ENCODE results near the gene SLU7.

The SLU7 gene

DNA sequence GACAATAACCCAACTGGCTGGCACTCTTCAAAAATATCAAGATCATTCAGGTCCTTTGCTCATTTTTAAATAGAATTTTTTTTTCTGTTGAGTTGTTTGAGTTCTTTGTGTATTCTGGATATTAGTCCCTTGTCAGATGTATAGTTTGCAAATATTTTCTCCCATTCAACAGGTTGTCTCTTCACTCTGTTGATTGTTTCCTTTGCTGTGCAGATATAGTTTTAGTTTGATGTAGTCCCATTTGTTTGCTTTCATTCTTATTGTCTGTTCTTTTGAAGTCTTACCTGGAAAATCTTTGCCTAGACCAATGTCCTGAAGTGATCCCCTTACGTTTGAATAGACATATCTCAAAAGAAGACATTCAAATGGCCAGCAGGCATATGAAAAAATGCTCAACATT, 25.5 kb upstream of the SLU7 start:
- H3K4me3 ChIP-seq (replicated peaks; ENCODE audit: insufficient read depth, low read length) = no peak overlapping the region
- no peak overlapping the region for H3K27ac ChIP-seq (replicated peaks)
- H3K27me3 ChIP-seq (ENCODE audit: insufficient read depth, poor library complexity, severe bottlenecking) = no peaks in the 10 kb centered on the region
- no peak for TF ChIP-seq GABPA (IDR thresholded peaks at IDR 0.05; ENCODE audit: low read depth)
- TF ChIP-seq, protein P1, sequence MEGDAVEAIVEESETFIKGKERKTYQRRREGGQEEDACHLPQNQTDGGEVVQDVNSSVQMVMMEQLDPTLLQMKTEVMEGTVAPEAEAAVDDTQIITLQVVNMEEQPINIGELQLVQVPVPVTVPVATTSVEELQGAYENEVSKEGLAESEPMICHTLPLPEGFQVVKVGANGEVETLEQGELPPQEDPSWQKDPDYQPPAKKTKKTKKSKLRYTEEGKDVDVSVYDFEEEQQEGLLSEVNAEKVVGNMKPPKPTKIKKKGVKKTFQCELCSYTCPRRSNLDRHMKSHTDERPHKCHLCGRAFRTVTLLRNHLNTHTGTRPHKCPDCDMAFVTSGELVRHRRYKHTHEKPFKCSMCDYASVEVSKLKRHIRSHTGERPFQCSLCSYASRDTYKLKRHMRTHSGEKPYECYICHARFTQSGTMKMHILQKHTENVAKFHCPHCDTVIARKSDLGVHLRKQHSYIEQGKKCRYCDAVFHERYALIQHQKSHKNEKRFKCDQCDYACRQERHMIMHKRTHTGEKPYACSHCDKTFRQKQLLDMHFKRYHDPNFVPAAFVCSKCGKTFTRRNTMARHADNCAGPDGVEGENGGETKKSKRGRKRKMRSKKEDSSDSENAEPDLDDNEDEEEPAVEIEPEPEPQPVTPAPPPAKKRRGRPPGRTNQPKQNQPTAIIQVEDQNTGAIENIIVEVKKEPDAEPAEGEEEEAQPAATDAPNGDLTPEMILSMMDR (IDR thresholded peaks at IDR 0.05; ENCODE audit: insufficient read depth, low read length) = no peak
- no peak for TF ChIP-seq POLR2AphosphoS5 (IDR thresholded peaks at IDR 0.05; ENCODE audit: low read depth)
- TF ChIP-seq, protein P2, sequence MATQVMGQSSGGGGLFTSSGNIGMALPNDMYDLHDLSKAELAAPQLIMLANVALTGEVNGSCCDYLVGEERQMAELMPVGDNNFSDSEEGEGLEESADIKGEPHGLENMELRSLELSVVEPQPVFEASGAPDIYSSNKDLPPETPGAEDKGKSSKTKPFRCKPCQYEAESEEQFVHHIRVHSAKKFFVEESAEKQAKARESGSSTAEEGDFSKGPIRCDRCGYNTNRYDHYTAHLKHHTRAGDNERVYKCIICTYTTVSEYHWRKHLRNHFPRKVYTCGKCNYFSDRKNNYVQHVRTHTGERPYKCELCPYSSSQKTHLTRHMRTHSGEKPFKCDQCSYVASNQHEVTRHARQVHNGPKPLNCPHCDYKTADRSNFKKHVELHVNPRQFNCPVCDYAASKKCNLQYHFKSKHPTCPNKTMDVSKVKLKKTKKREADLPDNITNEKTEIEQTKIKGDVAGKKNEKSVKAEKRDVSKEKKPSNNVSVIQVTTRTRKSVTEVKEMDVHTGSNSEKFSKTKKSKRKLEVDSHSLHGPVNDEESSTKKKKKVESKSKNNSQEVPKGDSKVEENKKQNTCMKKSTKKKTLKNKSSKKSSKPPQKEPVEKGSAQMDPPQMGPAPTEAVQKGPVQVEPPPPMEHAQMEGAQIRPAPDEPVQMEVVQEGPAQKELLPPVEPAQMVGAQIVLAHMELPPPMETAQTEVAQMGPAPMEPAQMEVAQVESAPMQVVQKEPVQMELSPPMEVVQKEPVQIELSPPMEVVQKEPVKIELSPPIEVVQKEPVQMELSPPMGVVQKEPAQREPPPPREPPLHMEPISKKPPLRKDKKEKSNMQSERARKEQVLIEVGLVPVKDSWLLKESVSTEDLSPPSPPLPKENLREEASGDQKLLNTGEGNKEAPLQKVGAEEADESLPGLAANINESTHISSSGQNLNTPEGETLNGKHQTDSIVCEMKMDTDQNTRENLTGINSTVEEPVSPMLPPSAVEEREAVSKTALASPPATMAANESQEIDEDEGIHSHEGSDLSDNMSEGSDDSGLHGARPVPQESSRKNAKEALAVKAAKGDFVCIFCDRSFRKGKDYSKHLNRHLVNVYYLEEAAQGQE (IDR thresholded peaks at IDR 0.05; ENCODE audit: insufficient replicate concordance, low read depth) = no peak
- TF ChIP-seq SPI1 (IDR thresholded peaks at IDR 0.05; ENCODE audit: borderline replicate concordance, low read depth) = no peak
- no peak for DNase-seq (ENCODE audit: low read depth in 1 of 2, low spot score in 1 of 2)

DNA sequence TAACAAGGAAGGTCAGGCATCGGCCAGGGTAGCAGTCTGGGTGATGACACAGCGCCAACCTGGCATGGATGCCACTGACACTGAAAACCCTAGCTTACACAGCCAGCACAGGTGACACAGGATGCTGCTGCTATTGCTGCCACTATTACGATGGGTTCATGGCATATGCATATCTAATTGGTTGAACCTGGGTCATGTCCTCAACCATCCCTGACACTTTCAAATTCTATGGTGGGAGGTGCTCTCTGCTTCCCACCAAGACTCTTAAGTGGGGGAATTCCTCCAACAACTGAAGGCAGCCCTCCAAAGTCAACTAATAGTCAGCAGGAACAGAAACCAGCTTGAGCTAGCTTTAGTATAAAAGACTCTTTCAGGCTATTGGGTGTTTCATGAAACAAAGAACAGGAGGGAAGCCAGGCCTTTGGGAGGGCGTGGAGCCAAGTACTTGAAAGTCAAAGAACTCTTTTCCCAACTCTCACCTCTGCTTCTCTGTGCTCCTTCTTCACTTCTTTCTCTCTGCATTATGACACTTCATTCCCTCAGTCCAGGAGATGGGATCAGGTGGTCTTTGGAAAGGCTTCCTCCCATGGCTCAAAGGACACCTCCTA, 24.0 kb upstream of the SLU7 start:
- H3K27ac ChIP-seq (replicated peaks) = no peak overlapping the region
- no peak overlapping the region for H3K4me3 ChIP-seq (replicated peaks; ENCODE audit: insufficient read depth, low read length)
- H3K27me3 ChIP-seq (ENCODE audit: insufficient read depth, poor library complexity, severe bottlenecking) = no peaks in the 10 kb centered on the region
- DNase-seq (ENCODE audit: low read depth in 1 of 2, low spot score in 1 of 2) = no peak
- TF ChIP-seq, protein P2 (IDR thresholded peaks at IDR 0.05; ENCODE audit: insufficient replicate concordance, low read depth) = no peak
- no peak for TF ChIP-seq GABPA (IDR thresholded peaks at IDR 0.05; ENCODE audit: low read depth)
- TF ChIP-seq, protein P1 (IDR thresholded peaks at IDR 0.05; ENCODE audit: insufficient read depth, low read length) = no peak
- TF ChIP-seq POLR2AphosphoS5 (IDR thresholded peaks at IDR 0.05; ENCODE audit: low read depth) = no peak
- no peak for TF ChIP-seq SPI1 (IDR thresholded peaks at IDR 0.05; ENCODE audit: borderline replicate concordance, low read depth)

DNA sequence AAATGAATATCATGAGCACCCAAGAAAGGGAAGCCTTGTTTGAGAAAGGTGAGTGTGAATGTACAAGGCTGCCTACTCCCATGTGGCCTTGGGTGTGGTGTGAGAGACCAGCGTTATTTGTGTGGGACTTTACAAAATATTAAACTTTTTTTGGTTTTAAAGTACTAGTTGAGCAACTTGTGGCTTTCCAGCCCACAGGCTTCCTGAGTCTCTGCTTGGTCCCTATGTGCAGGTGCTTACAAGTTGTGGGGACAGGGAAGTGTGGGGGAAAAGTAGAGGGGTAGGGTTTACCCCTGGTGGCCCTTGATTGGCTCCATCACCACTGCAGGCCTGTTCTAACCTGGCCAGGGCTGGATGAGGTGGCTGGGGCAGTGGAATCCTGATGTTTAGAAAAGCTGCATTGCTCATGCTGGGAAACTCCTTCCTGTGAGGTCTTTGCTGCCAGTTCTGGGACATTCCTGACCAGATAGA, 22.5 kb upstream of the SLU7 start:
- Histone ChIP-seq H3K27me3 (ENCODE audit: insufficient read depth, poor library complexity, severe bottlenecking) (no peaks in the 10 kb centered on the region), H3K27ac (replicated peaks) (no peak overlapping the region), H3K4me3 (replicated peaks; ENCODE audit: insufficient read depth, low read length) (no peak overlapping the region)
- no peak for TF ChIP-seq GABPA (IDR thresholded peaks at IDR 0.05; ENCODE audit: low read depth)
- peak in 1 of 2 experiments; percentile 17 for DNase-seq (ENCODE audit: low read depth in 1 of 2, low spot score in 1 of 2)

DNA sequence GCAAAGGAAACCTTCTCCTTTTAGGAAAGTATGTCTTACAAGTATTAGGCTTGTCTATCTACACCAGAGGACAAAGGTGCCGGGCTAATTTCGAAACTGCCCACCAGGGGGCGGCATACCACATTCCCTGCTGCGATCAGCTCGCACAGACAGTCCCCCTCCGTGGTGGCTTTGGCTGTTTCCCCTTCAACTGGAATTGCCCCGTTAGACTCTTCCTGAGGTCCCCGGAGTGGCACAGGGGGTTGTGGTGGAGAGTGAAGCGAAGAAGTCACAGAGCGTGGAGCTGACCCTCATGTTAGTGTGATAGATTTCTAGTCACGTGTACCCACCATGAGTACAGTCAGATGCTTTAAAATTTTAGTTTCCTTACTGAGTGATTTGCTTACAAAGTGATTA, 20.3 kb upstream of the SLU7 start:
- peak in 1 of 2 experiments; percentile 80 for DNase-seq (ENCODE audit: low read depth in 1 of 2, low spot score in 1 of 2)
- TF ChIP-seq GABPA (IDR thresholded peaks at IDR 0.05; ENCODE audit: low read depth) (no peak), SPI1 (IDR thresholded peaks at IDR 0.05; ENCODE audit: borderline replicate concordance, low read depth) (no peak), POLR2AphosphoS5 (IDR thresholded peaks at IDR 0.05; ENCODE audit: low read depth) (no peak)
- TF ChIP-seq, protein P1 (IDR thresholded peaks at IDR 0.05; ENCODE audit: insufficient read depth, low read length) = peak; percentile 92
- TF ChIP-seq, protein P2 (IDR thresholded peaks at IDR 0.05; ENCODE audit: insufficient replicate concordance, low read depth) = no peak
- Histone ChIP-seq H3K4me3 (replicated peaks; ENCODE audit: insufficient read depth, low read length) (peak overlapping the region; percentile 45), H3K27me3 (ENCODE audit: insufficient read depth, poor library complexity, severe bottlenecking) (no peaks in the 10 kb centered on the region), H3K27ac (replicated peaks) (no peak overlapping the region; the same call in 1 of the 2 replicates)
